ENCODE data around the gene SEPTIN8. TPM values are rescaled to one million over a fixed set of nuclear protein-coding genes. Genes with fewer than 3 reads are reported as not detected.

Gene SEPTIN8
- total RNA-seq, 2 experiments from 2014 or later: 10.6 to 15.5 TPM

DNA sequence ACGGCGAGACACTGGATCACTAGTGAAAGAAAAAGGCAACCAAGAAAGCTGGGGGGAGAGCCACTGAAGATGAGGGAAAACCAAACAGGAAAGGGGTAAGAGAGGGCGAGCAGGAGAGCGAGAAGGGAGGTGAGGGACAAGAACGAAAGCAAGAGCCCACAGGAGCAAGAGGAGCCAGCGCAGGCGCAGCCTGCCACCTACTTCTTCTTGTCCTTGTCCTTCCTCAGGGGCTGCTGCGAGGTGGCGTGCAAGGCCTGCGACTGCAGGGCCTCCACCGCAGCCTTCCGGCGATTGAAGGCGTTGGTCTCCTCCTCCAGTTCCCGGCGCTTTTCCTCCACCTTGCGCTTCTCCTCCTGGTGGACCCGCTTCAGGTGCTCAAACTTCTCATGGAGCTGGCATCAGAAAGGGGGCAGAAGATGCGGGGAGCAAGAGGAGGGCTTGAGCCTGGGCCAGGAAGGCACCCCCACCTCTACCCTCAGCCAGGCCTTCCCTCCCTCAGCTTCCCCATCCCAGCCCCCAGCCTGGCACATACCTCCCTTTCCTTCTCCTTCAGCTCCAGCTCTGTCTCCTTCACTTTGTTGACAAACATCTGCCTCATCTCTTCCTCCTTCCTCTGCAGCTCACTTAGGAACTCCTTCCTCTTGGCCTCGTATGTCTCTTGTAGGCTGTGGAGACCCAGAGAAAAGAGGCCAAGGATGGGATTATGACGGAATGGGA is 16.3 kb downstream of the SEPTIN8 start:
- no peaks in the 10 kb centered on the region for H3K4me1 ChIP-seq (ENCODE audit: insufficient read depth, low read length, poor library complexity, severe bottlenecking)
- H3K79me2 ChIP-seq (ENCODE audit: insufficient read depth, low read depth, low read length): no peaks in the 10 kb centered on the region
- H3K4me3 ChIP-seq (ENCODE audit: low read depth, low read length, poor library complexity, severe bottlenecking): no peak overlapping the region
- intact Hi-C loops (cut with micrococcal nuclease; ENCODE audit: unreplicated experiment): no loop called here
- H3K9me3 ChIP-seq (ENCODE audit: low read length): no peaks in the 10 kb centered on the region
- CTCF ChIA-PET (ENCODE audit: unreplicated experiment): no interaction called here
- H3K4me2 ChIP-seq (ENCODE audit: low read length): no peak overlapping the region
- H4K20me1 ChIP-seq (ENCODE audit: insufficient read depth, low read length): no peaks in the 10 kb centered on the region
- BruUV-seq (replicated peaks): no TSS peak
- H3K27ac ChIP-seq (ENCODE audit: low read depth, low read length, poor library complexity, severe bottlenecking): no peak overlapping the region
- no peak overlapping the region for H2AFZ ChIP-seq (ENCODE audit: low read length)
- no peak for DNase-seq (ENCODE audit: low spot score)
- H3K9me2 ChIP-seq (ENCODE audit: insufficient read depth, low read length): no peaks in the 10 kb centered on the region
- TF ChIP-seq EZH2phosphoT487 (IDR thresholded peaks at IDR 0.05; ENCODE audit: borderline replicate concordance, low read depth, low read length): no peak
- TF ChIP-seq, protein P1, sequence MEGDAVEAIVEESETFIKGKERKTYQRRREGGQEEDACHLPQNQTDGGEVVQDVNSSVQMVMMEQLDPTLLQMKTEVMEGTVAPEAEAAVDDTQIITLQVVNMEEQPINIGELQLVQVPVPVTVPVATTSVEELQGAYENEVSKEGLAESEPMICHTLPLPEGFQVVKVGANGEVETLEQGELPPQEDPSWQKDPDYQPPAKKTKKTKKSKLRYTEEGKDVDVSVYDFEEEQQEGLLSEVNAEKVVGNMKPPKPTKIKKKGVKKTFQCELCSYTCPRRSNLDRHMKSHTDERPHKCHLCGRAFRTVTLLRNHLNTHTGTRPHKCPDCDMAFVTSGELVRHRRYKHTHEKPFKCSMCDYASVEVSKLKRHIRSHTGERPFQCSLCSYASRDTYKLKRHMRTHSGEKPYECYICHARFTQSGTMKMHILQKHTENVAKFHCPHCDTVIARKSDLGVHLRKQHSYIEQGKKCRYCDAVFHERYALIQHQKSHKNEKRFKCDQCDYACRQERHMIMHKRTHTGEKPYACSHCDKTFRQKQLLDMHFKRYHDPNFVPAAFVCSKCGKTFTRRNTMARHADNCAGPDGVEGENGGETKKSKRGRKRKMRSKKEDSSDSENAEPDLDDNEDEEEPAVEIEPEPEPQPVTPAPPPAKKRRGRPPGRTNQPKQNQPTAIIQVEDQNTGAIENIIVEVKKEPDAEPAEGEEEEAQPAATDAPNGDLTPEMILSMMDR (conservative IDR thresholded peaks at IDR 0.05; ENCODE audit: low read length): no peak
- H3K36me3 ChIP-seq (ENCODE audit: insufficient read depth, low read length): no peaks in the 10 kb centered on the region
- POLR2A ChIA-PET: no interaction called here

- Histone ChIP-seq H3K9me3 (ENCODE audit: low read length) (no peaks in the 10 kb centered on the region), H4K20me1 (ENCODE audit: insufficient read depth, low read length) (no peaks in the 10 kb centered on the region), H3K4me1 (ENCODE audit: insufficient read depth, low read length, poor library complexity, severe bottlenecking) (no peaks in the 10 kb centered on the region), H3K27ac (ENCODE audit: low read depth, low read length, poor library complexity, severe bottlenecking) (no peak overlapping the region), H3K4me2 (ENCODE audit: low read length) (no peak overlapping the region), H3K79me2 (ENCODE audit: insufficient read depth, low read depth, low read length) (no peaks in the 10 kb centered on the region), H3K4me3 (ENCODE audit: low read depth, low read length, poor library complexity, severe bottlenecking) (no peak overlapping the region), H3K9me2 (ENCODE audit: insufficient read depth, low read length) (no peaks in the 10 kb centered on the region), H2AFZ (ENCODE audit: low read length) (no peak overlapping the region), H3K36me3 (ENCODE audit: insufficient read depth, low read length) (no peaks in the 10 kb centered on the region)
- no peak for DNase-seq (ENCODE audit: low spot score)
- ChIA-PET CTCF (ENCODE audit: unreplicated experiment) (no interaction called here), POLR2A (no interaction called here)
- TF ChIP-seq, protein P1 (conservative IDR thresholded peaks at IDR 0.05; ENCODE audit: low read length): no peak
- intact Hi-C loops (cut with micrococcal nuclease; ENCODE audit: unreplicated experiment): no loop called here
- BruUV-seq (replicated peaks): no TSS peak
Observed at GRCh38 chr5:132760049-132760420, 17.0 kb downstream of the SEPTIN8 start.

GRCh38 chr5:132759114-132760048 is 17.7 kb downstream of the SEPTIN8 start:
- no peak for DNase-seq (ENCODE audit: low spot score)
- intact Hi-C loops (cut with micrococcal nuclease; ENCODE audit: unreplicated experiment): no loop called here
- H3K9me3 ChIP-seq (ENCODE audit: low read length): no peaks in the 10 kb centered on the region
- BruUV-seq (replicated peaks): no TSS peak
- TF ChIP-seq, protein P1 (conservative IDR thresholded peaks at IDR 0.05; ENCODE audit: low read length): no peak
- no peak for TF ChIP-seq EZH2phosphoT487 (IDR thresholded peaks at IDR 0.05; ENCODE audit: borderline replicate concordance, low read depth, low read length)
- H3K4me1 ChIP-seq (ENCODE audit: insufficient read depth, low read length, poor library complexity, severe bottlenecking): no peaks in the 10 kb centered on the region
- no peak overlapping the region for H3K4me3 ChIP-seq (ENCODE audit: low read depth, low read length, poor library complexity, severe bottlenecking)
- ChIA-PET CTCF (ENCODE audit: unreplicated experiment) (no interaction called here), POLR2A (no interaction called here)
- no peaks in the 10 kb centered on the region for H3K36me3 ChIP-seq (ENCODE audit: insufficient read depth, low read length)
- H3K27ac ChIP-seq (ENCODE audit: low read depth, low read length, poor library complexity, severe bottlenecking): no peak overlapping the region
- no peaks in the 10 kb centered on the region for H3K79me2 ChIP-seq (ENCODE audit: insufficient read depth, low read depth, low read length)
- H3K4me2 ChIP-seq (ENCODE audit: low read length): no peak overlapping the region
- H3K9me2 ChIP-seq (ENCODE audit: insufficient read depth, low read length): no peaks in the 10 kb centered on the region
- no peak overlapping the region for H2AFZ ChIP-seq (ENCODE audit: low read length)
- no peaks in the 10 kb centered on the region for H4K20me1 ChIP-seq (ENCODE audit: insufficient read depth, low read length)
